Chondrocyte (in vitro differentiated cells): ENCODE measurements around the gene MIB2. TPM values are rescaled to one million over a fixed set of nuclear protein-coding genes. Genes with fewer than 3 reads are reported as not detected.

Experiments used
- DNase-seq: peaks from one replicate; pipeline ENCODE4 v3.0.0; 2021; ENCODE audit warnings: mixed read lengths, low spot score
- H3K27ac Mint-ChIP-seq: one replicate; pipeline ENCODE4 v1.8.0; 2021; ENCODE audit warnings: mild to moderate bottlenecking, moderate library complexity, mixed read lengths; ENCODE audit not compliant: unreplicated experiment
- H3K27me3 Mint-ChIP-seq: 2 replicates; pipeline ENCODE4 v1.8.0; 2021; ENCODE audit warnings: low read depth, mixed read lengths
- H3K36me3 Mint-ChIP-seq: 2 replicates; pipeline ENCODE4 v1.8.0; 2021; ENCODE audit warnings: low read depth, mixed read lengths
- H3K4me1 Mint-ChIP-seq: 2 replicates; pipeline ENCODE4 v1.8.0; 2021; ENCODE audit warnings: low read depth, mild to moderate bottlenecking, mixed read lengths
- H3K4me3 Mint-ChIP-seq: one replicate; pipeline ENCODE4 v1.8.0; 2021; ENCODE audit warnings: mild to moderate bottlenecking, moderate library complexity, mixed read lengths; ENCODE audit not compliant: unreplicated experiment
- H3K9me3 Mint-ChIP-seq: 2 replicates; pipeline ENCODE4 v1.8.0; 2021; ENCODE audit warnings: low read depth, mixed read lengths
- CTCF ChIP-seq: fragments of 200-600 bp; sonication (generic); IDR thresholded peaks from 2 replicates; pipeline ENCODE4 v1.5.0; 2021; ENCODE audit warnings: antibody characterized with exemption, mild to moderate bottlenecking, moderate library complexity
- total RNA-seq: library from RNA; stranded (reverse); gene quantifications from 3 replicates; pipeline ENCODE4 v1.2.1, GENCODE V29; 2021

Gene MIB2
- total RNA-seq, 1 donor from 2014 or later: 73.8 TPM

GRCh38 chr1:1613509-1614082 lies 1.7 kb upstream of the MIB2 start:
- TF ChIP-seq CTCF: no peak
- H3K27ac Mint-ChIP-seq: no peak overlapping the region
- peaks cover 3% of the 10 kb centered on the region for H3K36me3 Mint-ChIP-seq
- H3K9me3 Mint-ChIP-seq: no peaks in the 10 kb centered on the region
- no peaks in the 10 kb centered on the region for H3K27me3 Mint-ChIP-seq
- no peak for DNase-seq
- H3K4me3 Mint-ChIP-seq: peak overlapping the region; percentile 93
- peaks cover 31% of the 10 kb centered on the region for H3K4me1 Mint-ChIP-seq

- Mint-ChIP-seq H3K36me3 (peaks cover 4% of the 10 kb centered on the region), H3K27ac (peak overlapping the region; percentile 92), H3K27me3 (no peaks in the 10 kb centered on the region), H3K4me3 (peak overlapping the region; percentile 93), H3K4me1 (peaks cover 31% of the 10 kb centered on the region), H3K9me3 (no peaks in the 10 kb centered on the region)
- no peak for TF ChIP-seq CTCF
- DNase-seq: no peak
Measured at GRCh38 chr1:1614204-1614953, 921 bp upstream of the MIB2 start.

GRCh38 chr1:1614954-1615255 lies 395 bp upstream of the MIB2 start:
- Mint-ChIP-seq H3K4me1 (peaks cover 31% of the 10 kb centered on the region), H3K27me3 (no peaks in the 10 kb centered on the region), H3K9me3 (no peaks in the 10 kb centered on the region), H3K4me3 (peak overlapping the region; percentile 93), H3K27ac (peak overlapping the region; percentile 92), H3K36me3 (peaks cover 4% of the 10 kb centered on the region)
- TF ChIP-seq CTCF: no peak
- DNase-seq: no peak

- H3K4me1 Mint-ChIP-seq: peaks cover 31% of the 10 kb centered on the region
- DNase-seq: peak; percentile 82
- peak overlapping the region; percentile 61 for H3K27ac Mint-ChIP-seq
Measured at GRCh38 chr1:1616045-1616790, 918 bp downstream of the MIB2 start.

More at GRCh38 chr1:1616045-1616790, 918 bp downstream of the MIB2 start:
- no peaks in the 10 kb centered on the region for H3K27me3 Mint-ChIP-seq
- peaks cover 4% of the 10 kb centered on the region for H3K36me3 Mint-ChIP-seq
- no peaks in the 10 kb centered on the region for H3K9me3 Mint-ChIP-seq
- peak overlapping the region; percentile 82 for H3K4me3 Mint-ChIP-seq
- no peak for TF ChIP-seq CTCF
